RWPE2 (cell line): ENCODE results near the gene MAP2.
"Not testable (repeated sequence)": the region's sequence is repeated elsewhere in the genome, so short reads cannot be mapped to it uniquely, and the experiment has no call there.

ENCODE experiments used
- ATAC-seq: fragments of 200-7000 bp; cut with Tn5 transposase; 3 replicates; pipeline ENCODE4 v1.9.1; 2021; ENCODE audit warnings: low read depth
- DNase-seq: peaks from one replicate; pipeline ENCODE4 v3.0.0-alpha.2; 2020; ENCODE audit warnings: low spot score
- H3K27ac ChIP-seq: fragments of 450-650 bp; 2 replicates; pipeline ENCODE4 v1.5.1; 2017; ENCODE audit warnings: mild to moderate bottlenecking; ENCODE audit not compliant: poor library complexity, severe bottlenecking
- H3K27me3 ChIP-seq: fragments of 250-450 bp; sonication (Bioruptor Pico); 2 replicates; pipeline ENCODE4 v1.5.1; 2021; ENCODE audit warnings: mild to moderate bottlenecking, moderate library complexity; ENCODE audit not compliant: insufficient read depth, poor library complexity, severe bottlenecking
- H3K36me3 ChIP-seq: fragments of 250-450 bp; sonication (Bioruptor Pico); 2 replicates; pipeline ENCODE4 v1.5.1; 2020; ENCODE audit warnings: low read depth, mild to moderate bottlenecking, moderate library complexity
- H3K4me1 ChIP-seq: fragments of 250-450 bp; sonication (Bioruptor Pico); 2 replicates; pipeline ENCODE4 v1.5.1; 2021; ENCODE audit warnings: mild to moderate bottlenecking, moderate library complexity; ENCODE audit not compliant: insufficient read depth, poor library complexity, severe bottlenecking
- H3K4me3 ChIP-seq: fragments of 250-450 bp; sonication (Bioruptor Pico); 2 replicates; pipeline ENCODE4 v1.5.1; 2021; ENCODE audit warnings: mild to moderate bottlenecking, moderate library complexity; ENCODE audit not compliant: severe bottlenecking
- H3K9me3 ChIP-seq: fragments of 250-450 bp; sonication (Bioruptor Pico); 2 replicates; pipeline ENCODE4 v1.5.1; 2021; ENCODE audit warnings: mild to moderate bottlenecking, moderate library complexity; ENCODE audit not compliant: severe bottlenecking
- TF ChIP-seq, protein P1 (sequence below): fragments of 450-650 bp; IDR thresholded peaks from one replicate; pipeline ENCODE4 v1.5.1; 2017; ENCODE audit warnings: mild to moderate bottlenecking, moderate library complexity; ENCODE audit not compliant: poor library complexity, severe bottlenecking

The MAP2 gene

DNA sequence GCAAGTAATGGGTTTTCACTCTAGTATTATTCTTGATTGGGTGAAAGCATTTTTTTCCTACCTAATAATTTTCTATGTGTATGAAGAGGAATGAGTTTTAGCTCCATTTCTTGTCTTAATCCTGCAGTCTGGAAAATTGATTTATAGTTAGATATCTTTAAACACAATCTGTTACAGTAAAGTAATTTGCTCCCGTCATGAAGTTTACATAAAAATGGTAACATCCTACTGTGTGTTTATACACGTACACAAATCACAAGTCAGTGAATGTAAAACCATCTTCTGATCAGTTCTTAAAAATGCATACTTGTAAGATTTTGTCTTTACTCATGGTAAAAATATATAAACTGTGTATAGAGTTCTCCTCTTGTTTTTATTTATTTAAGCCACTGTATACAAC is 51.1 kb downstream of the MAP2 start:
- H3K36me3 ChIP-seq: no peaks in the 10 kb centered on the region; the same call in 1 of the 2 replicates
- ATAC-seq: no peak
- H3K27me3 ChIP-seq: no peaks in the 10 kb centered on the region
- H3K4me3 ChIP-seq: no peak overlapping the region
- H3K27ac ChIP-seq: peak overlapping the region; percentile 81
- H3K9me3 ChIP-seq: no peaks in the 10 kb centered on the region
- H3K4me1 ChIP-seq: peaks cover 56% of the 10 kb centered on the region
- DNase-seq: no peak
- TF ChIP-seq, protein P1, sequence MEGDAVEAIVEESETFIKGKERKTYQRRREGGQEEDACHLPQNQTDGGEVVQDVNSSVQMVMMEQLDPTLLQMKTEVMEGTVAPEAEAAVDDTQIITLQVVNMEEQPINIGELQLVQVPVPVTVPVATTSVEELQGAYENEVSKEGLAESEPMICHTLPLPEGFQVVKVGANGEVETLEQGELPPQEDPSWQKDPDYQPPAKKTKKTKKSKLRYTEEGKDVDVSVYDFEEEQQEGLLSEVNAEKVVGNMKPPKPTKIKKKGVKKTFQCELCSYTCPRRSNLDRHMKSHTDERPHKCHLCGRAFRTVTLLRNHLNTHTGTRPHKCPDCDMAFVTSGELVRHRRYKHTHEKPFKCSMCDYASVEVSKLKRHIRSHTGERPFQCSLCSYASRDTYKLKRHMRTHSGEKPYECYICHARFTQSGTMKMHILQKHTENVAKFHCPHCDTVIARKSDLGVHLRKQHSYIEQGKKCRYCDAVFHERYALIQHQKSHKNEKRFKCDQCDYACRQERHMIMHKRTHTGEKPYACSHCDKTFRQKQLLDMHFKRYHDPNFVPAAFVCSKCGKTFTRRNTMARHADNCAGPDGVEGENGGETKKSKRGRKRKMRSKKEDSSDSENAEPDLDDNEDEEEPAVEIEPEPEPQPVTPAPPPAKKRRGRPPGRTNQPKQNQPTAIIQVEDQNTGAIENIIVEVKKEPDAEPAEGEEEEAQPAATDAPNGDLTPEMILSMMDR: no peak

DNA sequence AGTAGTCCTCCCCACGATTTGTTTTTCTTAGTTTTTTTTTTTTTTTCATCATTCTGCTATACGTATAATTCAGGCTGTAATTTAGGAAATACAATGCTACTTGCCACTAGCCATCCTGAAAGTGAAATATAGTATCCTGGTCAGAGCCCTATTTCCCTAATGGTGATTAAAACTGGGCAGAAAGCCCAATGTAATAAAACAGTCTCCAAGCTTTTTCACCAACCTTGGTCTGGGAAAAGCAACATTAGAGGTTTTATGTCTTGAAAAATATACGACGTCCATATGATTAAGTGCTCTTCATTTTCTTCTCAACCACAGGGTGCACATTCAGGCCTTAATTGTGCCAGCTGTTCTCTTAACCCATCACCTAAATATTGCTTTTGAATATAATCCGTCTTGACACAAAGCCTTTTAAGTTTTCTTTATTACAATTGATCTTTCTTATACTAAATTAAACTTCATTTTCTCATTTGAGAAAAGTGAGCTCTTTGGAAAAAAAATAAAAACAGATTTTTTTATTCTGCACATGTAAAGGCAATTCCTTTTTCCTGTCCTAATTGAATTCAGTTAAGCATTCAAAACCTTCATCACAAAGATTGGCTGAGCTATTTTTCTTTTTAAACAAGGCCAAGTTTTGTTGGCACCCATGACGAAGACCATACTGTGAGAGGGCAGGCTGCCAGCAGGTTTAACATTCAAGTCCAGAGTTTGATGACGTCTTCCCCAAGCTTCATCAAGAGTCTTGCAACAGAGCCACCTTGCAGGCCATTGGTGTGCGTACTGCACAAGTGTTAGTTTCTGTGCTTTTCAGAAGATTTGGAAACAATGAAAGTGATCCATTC is 52.7 kb downstream of the MAP2 start:
- Histone ChIP-seq H3K36me3 (no peaks in the 10 kb centered on the region), H3K4me1 (peaks cover 48% of the 10 kb centered on the region), H3K4me3 (no peak overlapping the region), H3K27me3 (no peaks in the 10 kb centered on the region), H3K27ac (peak overlapping the region; percentile 10), H3K9me3 (no peaks in the 10 kb centered on the region)
- DNase-seq (no peak), ATAC-seq (no peak)
- TF ChIP-seq, protein P1: no peak

DNA sequence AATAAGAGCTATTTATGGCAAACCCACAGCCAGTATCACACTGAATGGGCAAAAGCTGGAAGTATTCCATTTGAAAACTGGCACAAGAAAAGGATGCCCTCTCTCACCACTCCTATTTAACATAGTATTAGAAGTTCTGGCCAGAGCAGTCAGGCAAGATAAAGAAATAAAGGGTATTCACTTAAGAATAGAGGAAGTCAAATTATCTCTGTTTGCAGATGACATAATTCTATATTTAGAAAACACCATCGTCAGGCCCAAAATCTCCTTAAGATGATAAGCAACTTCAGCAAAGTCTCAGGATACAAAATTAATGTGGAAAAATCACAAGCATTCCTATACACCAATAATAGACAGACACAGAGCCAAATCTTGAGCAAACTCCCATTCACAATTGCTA is 68.4 kb downstream of the MAP2 start:
- H3K36me3 ChIP-seq, H3K9me3 ChIP-seq, H3K27ac ChIP-seq, H3K4me3 ChIP-seq, DNase-seq, ATAC-seq, H3K27me3 ChIP-seq: not testable (repeated sequence)
- peaks cover 18% of the 10 kb centered on the region for H3K4me1 ChIP-seq

DNA sequence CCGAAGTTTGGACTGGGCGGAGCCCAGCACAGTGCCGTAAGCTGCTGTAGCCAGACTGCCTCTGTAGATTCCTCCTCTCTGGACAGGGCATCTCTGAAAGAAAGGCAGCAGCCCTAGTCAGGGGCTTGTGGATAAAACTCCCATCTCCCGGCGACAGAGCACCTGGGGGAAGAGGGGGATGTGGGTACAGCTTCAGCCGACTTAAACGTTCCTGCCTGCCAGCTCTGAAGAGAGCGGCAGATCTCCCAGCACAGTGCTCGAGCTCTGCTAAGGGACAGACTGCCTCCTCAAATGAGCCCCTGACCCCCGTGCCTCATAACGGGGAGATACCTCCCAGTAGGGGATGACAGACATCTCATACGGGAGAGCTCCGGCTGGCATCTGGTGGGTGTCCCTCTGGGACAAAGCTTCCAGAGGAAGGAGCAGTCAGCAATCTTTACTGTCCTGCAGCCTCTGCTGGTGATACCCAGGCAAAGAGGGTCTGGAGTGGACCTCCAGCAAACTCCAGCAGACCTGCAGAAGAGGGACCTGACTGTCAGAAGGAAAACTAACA is 71.3 kb downstream of the MAP2 start:
- not testable (repeated sequence) for ATAC-seq, H3K27me3 ChIP-seq, H3K4me3 ChIP-seq, DNase-seq, H3K36me3 ChIP-seq, H3K9me3 ChIP-seq
- H3K27ac ChIP-seq: peak overlapping the region; percentile 93
- H3K4me1 ChIP-seq: peaks cover 18% of the 10 kb centered on the region

DNA sequence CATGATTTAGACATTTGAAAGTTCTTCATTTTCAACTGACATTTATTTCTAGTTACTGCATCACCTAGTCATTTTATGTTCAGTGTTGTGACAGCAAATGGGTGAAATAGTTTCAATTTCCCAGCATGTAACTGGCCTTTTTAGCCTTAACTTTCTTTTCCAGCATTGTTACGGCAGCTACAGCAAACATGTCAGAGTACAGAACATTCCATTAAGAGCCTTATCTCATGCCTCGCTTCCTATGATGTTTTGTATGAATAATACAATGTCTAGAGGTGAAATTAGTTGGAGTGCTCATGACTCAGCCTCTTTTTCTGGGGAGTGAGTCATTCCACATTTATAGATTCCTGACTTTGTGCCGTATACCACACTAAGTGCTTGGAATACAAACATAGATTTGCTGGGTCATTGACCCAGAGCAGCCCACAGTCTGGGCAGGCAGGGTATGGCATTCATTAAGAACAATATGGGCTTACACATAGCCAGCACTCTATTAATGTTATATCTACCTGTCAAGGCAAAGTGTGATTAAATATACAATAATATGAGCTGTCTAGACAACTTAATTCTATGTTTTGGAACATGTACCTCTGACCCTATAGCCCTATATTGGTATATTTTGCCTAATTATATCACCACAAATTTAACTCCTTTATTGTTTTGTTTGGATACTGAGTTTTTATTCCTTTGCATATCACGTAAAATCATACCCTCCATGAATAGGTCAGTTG is 72.2 kb downstream of the MAP2 start:
- Histone ChIP-seq H3K9me3 (peaks cover 1% of the 10 kb centered on the region), H3K27me3 (no peaks in the 10 kb centered on the region), H3K36me3 (no peaks in the 10 kb centered on the region), H3K4me3 (no peak overlapping the region), H3K27ac (peak overlapping the region; percentile 93), H3K4me1 (peaks cover 18% of the 10 kb centered on the region)
- DNase-seq (peak; percentile 66), ATAC-seq (peak; percentile 99)
- TF ChIP-seq, protein P1: no peak
